ENCODE data around the gene FFAR1. TPM values are rescaled to one million over a fixed set of nuclear protein-coding genes. Genes with fewer than 3 reads are reported as not detected.
A peak's percentile ranks its signal among the peaks of the same experiment; 100 is the strongest.

The FFAR1 gene
- total and polyA plus RNA-seq, 2 donors (not counting 1 experiment from before 2014, with no cell fraction given): 3.0 to 17.9 TPM

GRCh38 chr19:35344511-35345031 is 3.1 kb upstream of the FFAR1 start:
- no peak overlapping the region for H3K9ac ChIP-seq (ENCODE audit: low read length)
- ATAC-seq (ENCODE audit: low read depth) (no peak), DNase-seq (no peak)
- ChIA-PET CTCF (interaction anchor here (0.7 to 2.5 kb wide), 6 partner anchors 11 to 124 kb away, joined by 3 to 20 read pairs (median 4); no protein-coding TSS in a partner anchor), POLR2A (interaction anchor here (0.8 to 3.2 kb wide), 3 partner anchors 10 to 118 kb away, joined by 3 to 10 read pairs (median 5); no protein-coding TSS in a partner anchor)
- peaks cover 2 to 72% of the 10 kb centered on the region in 2 experiments for H3K36me3 ChIP-seq (replicated peaks in 1 of 2; ENCODE audit: control extremely low read depth in 1 of 2, control insufficient read depth in 1 of 2, extremely low read depth in 1 of 2, insufficient read depth in 2 of 2, low read length in 1 of 2)
- peaks cover 86% of the 10 kb centered on the region for H3K4me1 Mint-ChIP-seq
- H3K27me3 ChIP-seq (replicated peaks in 1 of 4; ENCODE audit: control extremely low read depth in 1 of 4, control insufficient read depth in 3 of 4, insufficient read depth in 4 of 4, low read length in 3 of 4): no peaks in the 10 kb centered on the region
- no peaks in the 10 kb centered on the region for H3K9me3 Mint-ChIP-seq (ENCODE audit: insufficient read depth)
- TF ChIP-seq CTCF (IDR thresholded peaks at IDR 0.05) (no peak), EZH2 (IDR thresholded peaks at IDR 0.05; ENCODE audit: borderline replicate concordance, insufficient read depth, low read depth, low read length, poor library complexity, severe bottlenecking) (no peak)
- H3K4me3 Mint-ChIP-seq: no peak overlapping the region
- H3K79me2 ChIP-seq (ENCODE audit: control insufficient read depth, insufficient read depth, low read length): peaks cover 14% of the 10 kb centered on the region
- intact Hi-C loops (cut with micrococcal nuclease): loop anchor here (5.0 to 10.0 kb wide), 3 partner anchors 62 to 370 kb away; partner anchors contain the start of genes HAMP and KMT2B
- peak overlapping the region; percentile 37 for H3K27ac Mint-ChIP-seq
- H3K27ac ChIP-seq (ENCODE audit: low read length in 2 of 2): no peak overlapping the region
- peak overlapping the region; percentile 47 for H3K4me2 ChIP-seq (replicated peaks; ENCODE audit: low read depth, low read length, poor library complexity, severe bottlenecking)
- no peak overlapping the region for H2AFZ ChIP-seq (ENCODE audit: insufficient read depth, low read depth, low read length, poor library complexity, severe bottlenecking)
- peaks cover 0 to 10% (median 0%) of the 10 kb centered on the region in 3 donors for H3K9me3 ChIP-seq (ENCODE audit: control extremely low read depth in 1 of 3, control insufficient read depth in 2 of 3, insufficient read depth in 1 of 3, low read length in 2 of 3)
- WGBS (ENCODE audit: insufficient coverage): 88% methylated on average over 14 of the region's 17 CpGs
- H3K4me3 ChIP-seq (ENCODE audit: control extremely low read depth in 1 of 5, extremely low read depth in 1 of 5, insufficient read depth in 1 of 5, low read depth in 2 of 5, low read length in 4 of 5): no peak overlapping the region
- H3K4me1 ChIP-seq (ENCODE audit: control insufficient read depth in 2 of 2, insufficient read depth in 2 of 2, low read length in 2 of 2): peaks cover 84 to 96% of the 10 kb centered on the region in 2 donors
- peaks cover 68% of the 10 kb centered on the region for H4K20me1 ChIP-seq (ENCODE audit: control insufficient read depth, insufficient read depth, low read length, poor library complexity, severe bottlenecking)
- H3K27me3 Mint-ChIP-seq: no peaks in the 10 kb centered on the region

DNA sequence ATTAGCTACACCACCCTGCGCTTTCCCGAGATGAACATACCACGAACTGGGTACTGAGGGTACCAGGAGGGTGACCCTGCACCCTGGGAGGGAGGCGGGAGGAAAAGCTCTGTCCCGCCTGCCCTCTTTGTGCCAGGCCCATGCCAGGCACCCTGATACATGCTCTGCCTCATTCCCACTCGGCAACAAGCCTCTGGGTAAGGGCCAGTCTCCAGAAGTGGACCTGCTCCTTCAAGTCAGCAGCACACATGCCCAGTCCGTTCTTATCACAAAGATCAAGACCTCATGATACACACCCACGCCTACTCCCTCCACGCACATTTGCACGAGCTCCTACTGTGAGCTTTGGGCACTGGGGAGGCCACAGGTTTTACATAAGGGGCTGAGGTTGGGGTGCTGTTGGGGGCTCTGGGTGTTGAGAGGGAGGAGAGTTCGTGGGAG is 2.0 kb upstream of the FFAR1 start:
- intact Hi-C loops (cut with micrococcal nuclease): loop anchor here (5.0 to 10.0 kb wide), 3 partner anchors 63 to 369 kb away; partner anchors contain the start of genes HAMP and KMT2B
- H3K4me1 ChIP-seq (ENCODE audit: control insufficient read depth in 2 of 2, insufficient read depth in 2 of 2, low read length in 2 of 2): peaks cover 86 to 97% of the 10 kb centered on the region in 2 donors
- peak overlapping the region; percentile 82 for H3K4me3 Mint-ChIP-seq
- peaks cover 56% of the 10 kb centered on the region for H4K20me1 ChIP-seq (ENCODE audit: control insufficient read depth, insufficient read depth, low read length, poor library complexity, severe bottlenecking)
- ChIA-PET POLR2A (interaction anchor here (0.6 to 3.2 kb wide), 10 partner anchors 8 to 1144 kb away, joined by 3 to 10 read pairs (median 4); partner anchors contain the start of gene HAMP), CTCF (interaction anchor here (1.0 to 13.5 kb wide), 8 partner anchors 10 to 150 kb away, joined by 3 to 234 read pairs (median 6); partner anchors contain the start of gene USF2)
- 81% methylated on average over 7 of the region's 11 CpGs for WGBS (ENCODE audit: insufficient coverage)
- TF ChIP-seq CTCF (IDR thresholded peaks at IDR 0.05) (no peak), EZH2 (IDR thresholded peaks at IDR 0.05; ENCODE audit: borderline replicate concordance, insufficient read depth, low read depth, low read length, poor library complexity, severe bottlenecking) (no peak)
- DNase-seq: peak; percentile 61
- H3K27ac ChIP-seq (ENCODE audit: low read length in 2 of 2): peak overlapping the region; percentile 91 to 92
- no peak for ATAC-seq (ENCODE audit: low read depth)
- no peak overlapping the region for H3K9ac ChIP-seq (ENCODE audit: low read length)
- H3K79me2 ChIP-seq (ENCODE audit: control insufficient read depth, insufficient read depth, low read length): peaks cover 4% of the 10 kb centered on the region
- H3K9me3 Mint-ChIP-seq (ENCODE audit: insufficient read depth): no peaks in the 10 kb centered on the region
- H3K36me3 ChIP-seq (replicated peaks in 1 of 2; ENCODE audit: control extremely low read depth in 1 of 2, control insufficient read depth in 1 of 2, extremely low read depth in 1 of 2, insufficient read depth in 2 of 2, low read length in 1 of 2): peaks cover 2 to 61% of the 10 kb centered on the region in 2 experiments
- no peaks in the 10 kb centered on the region for H3K27me3 Mint-ChIP-seq
- no peak overlapping the region for H3K4me3 ChIP-seq (ENCODE audit: control extremely low read depth in 1 of 5, extremely low read depth in 1 of 5, insufficient read depth in 1 of 5, low read depth in 2 of 5, low read length in 4 of 5)
- peak overlapping the region; percentile 65 for H3K4me2 ChIP-seq (replicated peaks; ENCODE audit: low read depth, low read length, poor library complexity, severe bottlenecking)
- peak overlapping the region; percentile 96 for H3K27ac Mint-ChIP-seq
- H3K4me1 Mint-ChIP-seq: peaks cover 84% of the 10 kb centered on the region
- H2AFZ ChIP-seq (ENCODE audit: insufficient read depth, low read depth, low read length, poor library complexity, severe bottlenecking): no peak overlapping the region
- H3K27me3 ChIP-seq (replicated peaks in 1 of 4; ENCODE audit: control extremely low read depth in 1 of 4, control insufficient read depth in 3 of 4, insufficient read depth in 4 of 4, low read length in 3 of 4): no peaks in the 10 kb centered on the region
- peaks cover 0 to 10% (median 0%) of the 10 kb centered on the region in 3 donors for H3K9me3 ChIP-seq (ENCODE audit: control extremely low read depth in 1 of 3, control insufficient read depth in 2 of 3, insufficient read depth in 1 of 3, low read length in 2 of 3)
